Measurements from ENCODE around the gene SLC39A10.

SLC39A10 gene

DNA sequence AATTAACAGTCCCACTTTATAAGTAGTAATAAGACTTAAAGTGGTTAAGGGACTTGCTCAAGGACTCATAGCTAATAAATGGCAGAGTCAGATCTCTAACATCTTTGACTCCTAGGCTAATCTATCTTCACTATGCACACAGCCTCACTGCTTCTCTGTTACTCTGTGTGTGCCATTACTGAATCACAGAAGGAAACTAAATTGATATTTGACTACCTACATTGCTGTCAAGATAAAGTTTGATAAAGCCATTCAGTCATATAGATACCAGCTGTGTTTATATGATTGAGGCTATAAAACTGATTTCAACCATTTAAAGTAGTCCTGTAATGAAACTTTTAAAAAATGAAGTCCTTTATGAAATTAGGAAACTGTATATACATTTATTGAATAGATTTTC lies 10.9 kb downstream of the SLC39A10 start:
- no peaks in the 10 kb centered on the region for H3K9me3 ChIP-seq
- no peaks in the 10 kb centered on the region for H3K4me1 ChIP-seq (ENCODE audit: control insufficient read depth in 1 of 2, insufficient read depth in 1 of 2, low read depth in 1 of 2, low read length in 1 of 2)
- H3K27ac ChIP-seq: no peak overlapping the region
- H3K27me3 ChIP-seq: no peaks in the 10 kb centered on the region
- no peak overlapping the region for H3K4me3 ChIP-seq (ENCODE audit: low read depth in 1 of 2, low read length in 1 of 2)
- no peaks in the 10 kb centered on the region for H3K36me3 ChIP-seq
- TF ChIP-seq, protein P1, sequence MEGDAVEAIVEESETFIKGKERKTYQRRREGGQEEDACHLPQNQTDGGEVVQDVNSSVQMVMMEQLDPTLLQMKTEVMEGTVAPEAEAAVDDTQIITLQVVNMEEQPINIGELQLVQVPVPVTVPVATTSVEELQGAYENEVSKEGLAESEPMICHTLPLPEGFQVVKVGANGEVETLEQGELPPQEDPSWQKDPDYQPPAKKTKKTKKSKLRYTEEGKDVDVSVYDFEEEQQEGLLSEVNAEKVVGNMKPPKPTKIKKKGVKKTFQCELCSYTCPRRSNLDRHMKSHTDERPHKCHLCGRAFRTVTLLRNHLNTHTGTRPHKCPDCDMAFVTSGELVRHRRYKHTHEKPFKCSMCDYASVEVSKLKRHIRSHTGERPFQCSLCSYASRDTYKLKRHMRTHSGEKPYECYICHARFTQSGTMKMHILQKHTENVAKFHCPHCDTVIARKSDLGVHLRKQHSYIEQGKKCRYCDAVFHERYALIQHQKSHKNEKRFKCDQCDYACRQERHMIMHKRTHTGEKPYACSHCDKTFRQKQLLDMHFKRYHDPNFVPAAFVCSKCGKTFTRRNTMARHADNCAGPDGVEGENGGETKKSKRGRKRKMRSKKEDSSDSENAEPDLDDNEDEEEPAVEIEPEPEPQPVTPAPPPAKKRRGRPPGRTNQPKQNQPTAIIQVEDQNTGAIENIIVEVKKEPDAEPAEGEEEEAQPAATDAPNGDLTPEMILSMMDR (IDR thresholded peaks at IDR 0.05): no peak

DNA sequence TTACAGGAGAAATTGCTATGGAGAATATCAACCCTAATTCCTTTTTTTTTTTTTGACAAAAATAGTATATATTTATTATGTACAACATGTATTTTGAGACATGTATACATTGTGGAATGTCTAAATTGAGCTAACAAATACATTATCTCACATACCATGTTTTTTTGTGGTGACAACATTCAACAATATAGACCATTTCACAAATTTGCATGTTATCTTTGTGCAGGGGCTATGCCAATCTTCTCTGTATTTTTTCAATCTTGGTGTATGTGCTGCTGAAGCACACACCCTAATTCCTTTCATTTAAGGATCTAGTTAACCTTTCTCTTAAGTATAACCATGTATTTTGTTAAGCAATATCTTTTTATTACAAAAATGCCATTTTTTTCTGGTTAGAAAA lies 13.2 kb downstream of the SLC39A10 start:
- Histone ChIP-seq H3K27me3 (no peaks in the 10 kb centered on the region), H3K27ac (no peak overlapping the region), H3K36me3 (no peaks in the 10 kb centered on the region), H3K9me3 (no peaks in the 10 kb centered on the region), H3K4me1 (ENCODE audit: control insufficient read depth in 1 of 2, insufficient read depth in 1 of 2, low read depth in 1 of 2, low read length in 1 of 2) (no peaks in the 10 kb centered on the region), H3K4me3 (ENCODE audit: low read depth in 1 of 2, low read length in 1 of 2) (no peak overlapping the region)
- TF ChIP-seq, protein P1 (IDR thresholded peaks at IDR 0.05): no peak

DNA sequence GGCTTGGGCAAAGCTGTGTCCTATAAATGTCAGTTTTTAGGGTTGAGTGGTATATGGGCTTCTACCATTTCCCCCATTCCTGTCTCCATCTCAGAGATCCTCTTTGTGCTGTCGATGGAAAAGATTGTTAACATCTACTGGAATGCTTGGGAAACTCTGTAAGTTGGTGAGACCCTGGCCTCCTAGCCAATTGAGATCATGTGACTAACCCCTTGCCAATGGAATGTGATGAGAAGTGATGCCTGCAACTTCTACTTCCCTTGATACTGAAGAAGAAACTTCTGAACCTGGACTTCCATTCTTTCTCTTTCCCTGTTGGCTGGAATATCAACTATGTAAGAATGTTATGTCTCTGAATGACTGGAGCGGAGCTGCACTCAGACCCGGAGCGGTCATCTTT lies 14.5 kb downstream of the SLC39A10 start:
- H3K4me1 ChIP-seq (ENCODE audit: control insufficient read depth in 1 of 2, insufficient read depth in 1 of 2, low read depth in 1 of 2, low read length in 1 of 2): no peaks in the 10 kb centered on the region
- TF ChIP-seq, protein P1 (IDR thresholded peaks at IDR 0.05): no peak
- H3K36me3 ChIP-seq: no peaks in the 10 kb centered on the region
- H3K9me3 ChIP-seq: no peaks in the 10 kb centered on the region
- H3K27me3 ChIP-seq: no peaks in the 10 kb centered on the region
- H3K27ac ChIP-seq: no peak overlapping the region
- no peak overlapping the region for H3K4me3 ChIP-seq (ENCODE audit: low read depth in 1 of 2, low read length in 1 of 2)

DNA sequence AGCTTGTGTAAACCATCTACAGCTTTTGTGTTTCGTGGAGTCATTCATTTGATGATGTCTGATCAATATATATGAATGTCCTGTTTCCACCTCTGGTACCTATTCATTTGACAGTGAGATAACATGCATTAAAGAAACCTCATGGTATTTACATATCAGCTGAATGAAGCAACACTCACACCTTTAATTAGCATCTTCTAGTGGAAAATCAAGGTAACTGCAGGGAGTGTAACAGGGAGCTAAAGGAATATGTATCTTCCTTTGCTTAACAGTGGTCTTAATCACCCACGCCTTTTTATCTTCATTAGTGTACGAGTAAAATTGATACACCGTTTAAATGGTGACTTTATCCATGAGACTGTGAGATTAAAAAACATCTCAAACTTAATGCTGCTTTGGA lies 15.6 kb downstream of the SLC39A10 start:
- no peaks in the 10 kb centered on the region for H3K4me1 ChIP-seq (ENCODE audit: control insufficient read depth in 1 of 2, insufficient read depth in 1 of 2, low read depth in 1 of 2, low read length in 1 of 2)
- TF ChIP-seq, protein P1 (IDR thresholded peaks at IDR 0.05): no peak
- H3K9me3 ChIP-seq: no peaks in the 10 kb centered on the region
- H3K27me3 ChIP-seq: no peaks in the 10 kb centered on the region
- H3K27ac ChIP-seq: no peak overlapping the region
- no peak overlapping the region for H3K4me3 ChIP-seq (ENCODE audit: low read depth in 1 of 2, low read length in 1 of 2)
- no peaks in the 10 kb centered on the region for H3K36me3 ChIP-seq

DNA sequence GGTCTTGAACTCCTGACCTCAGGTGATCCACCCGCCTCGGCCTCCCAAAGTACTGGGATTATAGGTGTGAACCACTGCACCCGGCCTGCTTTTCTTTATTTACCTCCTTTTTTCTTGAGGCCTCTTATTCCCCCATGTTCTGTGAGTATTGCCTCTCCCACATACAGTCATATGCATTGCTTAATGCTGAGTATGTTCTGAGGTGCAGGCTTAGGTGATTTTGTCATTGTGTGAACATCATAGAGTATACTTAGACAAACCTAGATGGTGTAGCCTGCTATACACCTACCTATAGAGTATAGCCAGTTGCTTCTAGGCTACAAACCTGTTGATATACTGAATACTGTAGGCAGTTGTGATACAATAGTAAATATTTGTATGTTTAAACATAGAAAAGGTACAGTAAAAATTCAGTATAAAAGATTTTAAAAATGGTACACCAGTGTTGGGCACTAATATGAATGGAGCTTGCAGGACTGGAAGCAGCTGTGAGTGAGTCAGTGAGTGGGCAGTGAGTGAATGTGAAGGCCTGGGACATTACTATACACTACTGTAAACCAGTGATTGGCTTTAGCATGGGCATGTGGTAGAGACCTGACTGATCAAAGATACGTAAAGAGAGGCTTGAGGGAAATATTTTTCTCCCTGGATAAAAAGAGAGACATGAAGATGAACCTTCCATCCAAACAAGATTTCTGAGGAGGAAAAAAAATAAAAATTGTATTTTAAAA lies 17.6 kb downstream of the SLC39A10 start:
- H3K27ac ChIP-seq: no peak overlapping the region
- TF ChIP-seq, protein P1 (IDR thresholded peaks at IDR 0.05): no peak
- no peaks in the 10 kb centered on the region for H3K27me3 ChIP-seq
- no peaks in the 10 kb centered on the region for H3K4me1 ChIP-seq (ENCODE audit: control insufficient read depth in 1 of 2, insufficient read depth in 1 of 2, low read depth in 1 of 2, low read length in 1 of 2)
- no peaks in the 10 kb centered on the region for H3K9me3 ChIP-seq
- H3K4me3 ChIP-seq (ENCODE audit: low read depth in 1 of 2, low read length in 1 of 2): no peak overlapping the region
- no peaks in the 10 kb centered on the region for H3K36me3 ChIP-seq
